ENCODE data around the gene RPL41. TPM values are rescaled to one million over a fixed set of nuclear protein-coding genes. Genes with fewer than 3 reads are reported as not detected.
"Not testable (repeated sequence)": the region's sequence is repeated elsewhere in the genome, so short reads cannot be mapped to it uniquely, and the experiment has no call there.

Gene RPL41
- total RNA-seq, 1 experiment from 2014 or later, result 3,475 TPM

- Histone ChIP-seq H3K36me3 (ENCODE audit: insufficient read depth, low read length, poor library complexity, severe bottlenecking) (peaks cover 46% of the 10 kb centered on the region), H3K27ac (ENCODE audit: low read depth, low read length, poor library complexity, severe bottlenecking) (peak overlapping the region; percentile 95), H3K9me3 (ENCODE audit: low read depth, low read length, poor library complexity, severe bottlenecking) (no peaks in the 10 kb centered on the region), H3K4me3 (ENCODE audit: low read depth, low read length, poor library complexity, severe bottlenecking) (peak overlapping the region; percentile 71), H3K4me1 (ENCODE audit: insufficient read depth, low read length, poor library complexity, severe bottlenecking) (peaks cover 13% of the 10 kb centered on the region), H3K27me3 (replicated peaks; ENCODE audit: insufficient read depth, low read depth, low read length, poor library complexity) (no peaks in the 10 kb centered on the region)
- DNase-seq (ENCODE audit: low spot score), result no peak
- CTCF ChIA-PET, result no interaction called here
- intact Hi-C loops (cut with micrococcal nuclease; ENCODE audit: unreplicated experiment), result loop anchor here (5.0 to 10.0 kb wide), 2 partner anchors 68 to 519 kb away; partner anchors contain the start of gene BAZ2A
- BruUV-seq (replicated peaks), result no TSS peak
- POLR2A ChIA-PET (ENCODE audit: low non-redundant PET), result no interaction called here
- TF ChIP-seq CTCF (conservative IDR thresholded peaks at IDR 0.05; ENCODE audit: low read depth, low read length) (no peak), EZH2 (IDR thresholded peaks at IDR 0.05; ENCODE audit: borderline replicate concordance, low read depth, low read length, poor library complexity, severe bottlenecking) (no peak)
These were observed 1.1 kb upstream of the RPL41 start for GRCh38 chr12:56115329-56115728.

- H3K4me1 ChIP-seq (ENCODE audit: insufficient read depth, low read length, poor library complexity, severe bottlenecking), result peaks cover 13% of the 10 kb centered on the region
- peaks cover 46% of the 10 kb centered on the region for H3K36me3 ChIP-seq (ENCODE audit: insufficient read depth, low read length, poor library complexity, severe bottlenecking)
- peak overlapping the region; percentile 71 for H3K4me3 ChIP-seq (ENCODE audit: low read depth, low read length, poor library complexity, severe bottlenecking)
- not testable (repeated sequence) for DNase-seq (ENCODE audit: low spot score); H3K27me3 ChIP-seq (replicated peaks; ENCODE audit: insufficient read depth, low read depth, low read length, poor library complexity); H3K9me3 ChIP-seq (ENCODE audit: low read depth, low read length, poor library complexity, severe bottlenecking)
- CTCF ChIA-PET, result interaction anchor here (1.1 to 1.6 kb wide), 3 partner anchors 11 to 73 kb away, joined by 3 to 17 read pairs (median 13); partner anchors contain the start of genes ESYT1, PA2G4 and SMARCC2
- POLR2A ChIA-PET (ENCODE audit: low non-redundant PET), result interaction anchor here (0.6 to 2.4 kb wide), 4 partner anchors 7 to 245 kb away, joined by 4 to 15 read pairs (median 5); partner anchors contain the start of gene PA2G4
- intact Hi-C loops (cut with micrococcal nuclease; ENCODE audit: unreplicated experiment), result loop anchor here (5.0 to 10.0 kb wide), 2 partner anchors 70 to 518 kb away; partner anchors contain the start of gene BAZ2A
- BruUV-seq (replicated peaks), result TSS peak; percentile 95
- H3K27ac ChIP-seq (ENCODE audit: low read depth, low read length, poor library complexity, severe bottlenecking), result peak overlapping the region; percentile 95
These were observed 761 bp downstream of the RPL41 start for GRCh38 chr12:56117082-56117706.

- intact Hi-C loops (cut with micrococcal nuclease; ENCODE audit: unreplicated experiment), result loop anchor here (2.0 to 10.0 kb wide), 5 partner anchors 71 to 517 kb away; partner anchors contain the start of genes BAZ2A and SMARCC2
These were observed 1.6 kb downstream of the RPL41 start, which contains the start of gene ZC3H10 for GRCh38 chr12:56117778-56118687. Gene ZC3H10 (plus strand): TSS chr12:56118266. CDS start chr12:56120563, 2,297 bp downstream.

More at GRCh38 chr12:56117778-56118687, 1.6 kb downstream of the RPL41 start, which contains the start of gene ZC3H10:
- H3K4me1 ChIP-seq (ENCODE audit: insufficient read depth, low read length, poor library complexity, severe bottlenecking), result peaks cover 13% of the 10 kb centered on the region
- no peaks in the 10 kb centered on the region for H3K27me3 ChIP-seq (replicated peaks; ENCODE audit: insufficient read depth, low read depth, low read length, poor library complexity)
- POLR2A ChIA-PET (ENCODE audit: low non-redundant PET), result interaction anchor here (0.5 to 2.4 kb wide), 3 partner anchors 14 to 244 kb away, joined by 5 to 15 read pairs (median 6); partner anchors contain the start of gene PA2G4
- no peaks in the 10 kb centered on the region for H3K9me3 ChIP-seq (ENCODE audit: low read depth, low read length, poor library complexity, severe bottlenecking)
- peak within 1 kb of the TSS; percentile 95 for H3K27ac ChIP-seq (ENCODE audit: low read depth, low read length, poor library complexity, severe bottlenecking)
- BruUV-seq (replicated peaks), result no TSS peak
- H3K36me3 ChIP-seq (ENCODE audit: insufficient read depth, low read length, poor library complexity, severe bottlenecking), result peaks cover 40% of the 10 kb centered on the region
- DNase-seq (ENCODE audit: low spot score), result peak; percentile 99
- H3K4me3 ChIP-seq (ENCODE audit: low read depth, low read length, poor library complexity, severe bottlenecking), result peak within 1 kb of the TSS; percentile 71
- TF ChIP-seq CTCF (conservative IDR thresholded peaks at IDR 0.05; ENCODE audit: low read depth, low read length) (peak; percentile 61; the same call in 1 of the 2 replicates), EZH2 (IDR thresholded peaks at IDR 0.05; ENCODE audit: borderline replicate concordance, low read depth, low read length, poor library complexity, severe bottlenecking) (no peak)
- CTCF ChIA-PET, result interaction anchor here (0.6 to 1.6 kb wide), 8 partner anchors 10 to 180 kb away, joined by 3 to 17 read pairs (median 4); partner anchors contain the start of genes ESYT1, PA2G4 and SMARCC2
